HPDE6-E6E7 (cell line): ENCODE data around the gene CNR2.
"Not testable (repeated sequence)": the region's sequence is repeated elsewhere in the genome, so short reads cannot be mapped to it uniquely, and the experiment has no call there.

Experiments
- DNase-seq: peaks from one replicate; pipeline ENCODE4 v3.0.0; 2011; ENCODE audit warnings: missing footprints; ENCODE audit errors: extremely low spot score

The CNR2 gene

DNA sequence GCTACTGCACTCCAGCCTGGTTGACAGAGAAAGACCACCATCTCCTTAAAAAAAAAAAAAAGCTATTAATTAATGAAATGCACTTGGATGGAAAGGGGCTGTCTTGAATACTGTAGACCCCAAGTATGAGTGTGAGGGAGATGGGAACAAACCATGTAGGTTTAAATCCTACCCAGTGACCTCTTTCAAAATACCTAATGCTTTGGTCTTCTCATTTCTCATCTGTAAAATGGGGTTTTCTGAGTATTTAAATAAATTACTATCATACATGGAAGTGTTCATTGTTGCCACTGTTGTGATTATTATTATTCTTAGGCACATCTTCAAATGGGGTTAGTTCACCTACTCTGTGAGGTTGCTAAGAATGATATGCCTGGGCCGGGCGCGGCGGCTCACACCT, 27.9 kb downstream of the CNR2 start:
- no peak for DNase-seq

DNA sequence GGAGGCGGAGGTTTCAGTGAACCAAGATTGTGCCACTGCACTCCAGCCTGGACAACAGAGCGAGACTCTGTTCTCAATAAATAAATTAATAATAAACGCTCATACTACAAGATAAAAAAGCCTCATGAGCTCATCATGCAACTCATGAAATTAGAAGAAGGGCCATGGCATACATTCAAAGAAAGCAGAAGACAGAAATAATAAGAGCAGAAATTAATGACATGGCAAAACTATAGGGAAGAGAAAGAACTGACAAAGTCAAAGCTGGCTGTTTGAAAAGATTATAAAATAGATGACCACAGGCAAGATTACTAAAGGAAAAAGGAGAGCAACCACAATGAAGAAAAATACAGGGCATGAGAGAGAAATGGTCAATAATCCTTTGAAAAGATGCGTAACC, 30.4 kb downstream of the CNR2 start:
- DNase-seq, result no peak

DNA sequence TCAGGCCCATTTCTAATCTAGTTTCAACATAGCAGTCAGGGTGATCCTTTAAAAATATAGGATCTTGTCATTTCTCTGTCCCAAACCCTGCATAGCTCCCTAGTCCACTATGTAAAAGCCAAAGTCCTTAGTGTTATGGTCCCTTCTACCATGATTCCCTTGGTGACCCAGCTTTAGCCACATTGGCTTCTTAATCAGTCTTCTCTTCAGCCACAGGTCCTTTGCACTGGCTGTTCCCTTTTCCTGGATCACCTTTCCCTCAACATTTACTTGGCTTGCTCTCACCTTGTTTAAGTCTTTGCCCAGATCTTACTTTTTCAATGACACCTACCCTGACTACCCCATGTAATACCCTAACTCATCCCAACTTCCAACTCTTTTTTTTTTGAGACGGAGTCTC, 33.4 kb downstream of the CNR2 start:
- DNase-seq, result no peak

DNA sequence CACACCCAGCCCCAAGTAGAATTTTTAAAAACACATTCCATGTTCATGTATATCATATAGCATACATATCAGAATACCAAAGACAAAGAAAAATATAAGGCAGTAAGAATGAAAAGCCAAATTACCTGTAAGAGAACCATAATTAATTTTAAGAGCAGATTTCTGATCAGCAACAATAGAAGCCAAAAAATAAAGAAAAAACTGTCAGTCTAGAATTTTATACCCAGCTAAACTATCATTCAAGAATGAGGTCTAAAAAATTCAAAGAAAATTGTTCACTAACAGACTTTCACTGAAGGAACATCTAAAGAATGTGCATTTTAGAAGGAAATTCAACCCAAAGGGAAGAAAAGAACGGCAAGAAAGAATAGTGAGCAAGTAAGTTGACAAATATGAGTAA, 34.5 kb downstream of the CNR2 start:
- DNase-seq, result no peak

DNA sequence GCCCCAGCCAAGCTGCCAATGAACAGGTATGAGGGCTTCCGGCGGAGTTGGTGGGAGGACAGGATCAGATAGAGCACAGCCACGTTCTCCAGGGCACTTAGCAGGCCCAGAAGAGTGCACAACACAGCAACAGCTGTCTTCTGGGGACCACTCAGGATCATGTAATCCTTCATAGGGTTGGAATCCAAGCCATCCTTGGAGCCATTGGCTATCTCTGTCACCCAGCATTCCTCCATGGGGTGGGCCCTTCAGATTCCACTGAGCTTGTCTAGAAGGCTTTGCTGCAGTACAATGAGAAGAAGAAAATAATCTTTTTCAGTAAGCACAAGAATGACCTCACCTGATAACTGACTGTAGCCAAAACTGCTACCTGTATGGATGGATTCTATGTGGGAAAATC, 37.8 kb downstream of the CNR2 start:
- no peak for DNase-seq

DNA sequence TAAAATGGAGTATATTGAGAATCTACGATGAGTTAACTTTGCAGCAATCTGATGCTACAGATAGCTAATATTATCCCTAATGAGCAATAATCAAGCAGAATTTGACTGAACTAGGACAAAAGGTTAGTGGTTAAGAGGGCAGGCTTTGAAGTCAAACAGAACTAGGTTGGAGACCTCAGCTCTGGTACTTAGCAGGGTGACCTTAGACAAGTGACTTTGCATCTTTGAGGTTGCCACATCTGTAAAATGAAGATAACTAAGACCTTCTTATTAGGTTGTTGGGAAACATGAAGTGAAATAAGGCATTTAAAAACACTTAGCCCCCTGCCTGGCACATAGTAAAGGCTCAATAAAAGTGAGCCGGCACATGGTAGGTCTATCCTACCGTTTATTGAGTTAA, 40.7 kb downstream of the CNR2 start:
- no peak for DNase-seq

DNA sequence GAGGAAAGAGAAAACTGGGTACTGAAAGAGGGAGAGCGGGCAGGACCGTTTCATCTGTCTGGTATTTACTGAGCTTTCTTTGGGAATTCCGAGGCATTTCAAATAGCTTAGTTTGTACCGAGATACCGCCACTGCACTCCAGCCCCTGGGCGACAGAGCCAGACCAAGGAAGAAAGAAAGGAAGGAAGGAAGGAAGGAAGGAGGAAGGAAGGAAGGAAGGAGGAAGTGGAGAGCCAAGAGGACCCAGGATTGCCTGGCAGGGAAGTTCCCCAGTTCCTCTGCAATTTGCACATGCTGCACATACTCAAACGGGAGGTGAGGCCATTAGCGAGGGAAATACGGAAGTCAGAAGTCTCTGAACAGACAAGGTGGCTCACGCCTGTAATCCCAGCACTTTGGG, 44.1 kb downstream of the CNR2 start:
- no peak for DNase-seq

DNA sequence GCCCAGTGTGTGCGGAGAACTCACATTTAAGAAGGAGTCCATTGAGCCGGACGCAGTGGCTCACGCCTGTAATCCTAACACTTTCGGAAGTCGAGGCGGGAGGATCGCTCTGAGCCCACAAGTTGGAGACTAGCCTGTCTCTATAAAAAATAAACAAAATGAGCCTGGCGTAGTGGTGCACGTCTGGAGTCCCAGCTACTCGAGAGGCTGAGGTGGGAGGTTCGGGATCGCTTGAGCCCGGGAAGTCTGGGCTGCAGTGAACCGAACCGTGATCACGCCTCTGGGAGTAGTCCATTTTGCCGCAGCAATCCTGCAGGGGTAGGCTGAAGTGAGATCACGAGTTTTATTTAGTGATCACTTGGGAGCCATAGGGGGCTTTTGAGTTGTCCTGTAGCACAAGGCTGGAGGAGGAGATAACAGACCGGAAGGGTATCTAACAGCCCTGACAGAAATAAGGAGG, 44.6 kb downstream of the CNR2 start:
- DNase-seq, result no peak

DNA sequence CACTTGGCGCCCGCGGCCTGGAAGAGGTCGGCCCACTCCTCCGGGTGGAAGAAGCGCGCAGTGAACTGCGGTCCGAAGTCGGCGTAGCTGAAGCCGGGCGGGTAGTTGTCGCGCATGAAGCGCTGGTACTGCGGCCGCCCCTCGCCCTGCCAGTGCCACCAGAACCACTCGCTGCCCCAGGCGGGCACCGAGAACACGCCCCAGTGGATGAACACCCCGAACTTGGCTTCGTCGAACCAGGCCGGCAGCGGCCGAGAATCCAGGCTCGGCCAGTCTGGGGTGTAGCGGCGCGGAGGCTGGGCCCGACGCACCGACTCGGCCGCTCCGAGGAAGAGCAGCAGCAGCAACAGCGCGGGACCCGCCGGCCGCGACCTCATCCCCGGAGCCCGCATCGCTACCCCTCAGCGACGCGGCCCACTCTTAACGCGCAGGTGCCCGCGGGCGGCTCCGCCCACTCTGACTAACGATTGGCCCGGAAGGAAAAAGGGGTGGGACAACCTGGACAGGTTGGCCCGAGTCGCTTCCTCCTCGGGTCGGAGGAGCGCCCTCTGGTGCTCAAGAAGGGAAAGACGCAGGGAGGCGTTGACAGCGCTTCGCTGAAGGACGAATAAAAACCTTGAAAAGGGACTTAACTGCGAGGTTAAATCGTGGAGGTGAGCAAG, 45.1 kb downstream of the CNR2 start, which contains the start of gene FUCA1:
FUCA1 (minus strand) TSS at position 396 of the 662 bp plus-strand sequence; CDS start at position 392, 4 bp downstream.
- peak; percentile 85 for DNase-seq

DNA sequence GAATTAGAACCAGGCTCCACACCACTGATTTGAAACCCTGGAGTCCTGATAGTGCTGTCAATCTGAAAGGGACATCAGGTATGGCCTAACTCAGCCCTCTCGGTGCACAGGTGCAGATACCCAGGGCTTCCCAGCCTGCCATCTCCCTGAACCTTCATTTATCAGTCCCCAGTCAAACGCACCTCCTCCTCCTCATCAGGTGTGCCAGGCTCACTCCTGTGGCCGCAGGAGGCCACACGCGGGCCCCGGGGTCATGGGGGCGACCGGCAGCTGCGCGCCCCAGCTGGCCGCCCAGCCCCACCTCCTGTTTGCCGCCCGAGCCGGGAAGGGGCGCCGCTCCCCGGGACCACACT, 45.6 kb downstream of the CNR2 start:
- peak; percentile 14 for DNase-seq

DNA sequence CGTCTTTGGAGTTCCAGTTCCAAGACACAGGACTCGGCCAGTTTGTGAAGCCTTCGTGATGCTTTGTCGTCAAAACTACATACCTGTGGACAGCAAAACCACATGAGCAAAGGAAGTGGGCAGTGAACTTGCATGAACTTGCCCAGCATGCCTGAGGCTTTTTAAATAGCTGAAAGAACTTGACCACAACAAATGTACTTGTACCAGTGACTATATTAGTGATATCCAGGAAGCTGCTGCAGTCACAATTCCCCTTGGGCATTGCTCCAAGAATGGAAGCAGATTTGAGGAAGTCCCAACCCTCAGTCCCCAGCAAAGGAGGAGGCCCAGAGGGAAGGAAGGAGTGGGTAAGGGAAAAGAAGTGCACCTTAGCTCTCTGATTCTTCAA, 47.6 kb downstream of the CNR2 start:
- peak; percentile 82 for DNase-seq

DNA sequence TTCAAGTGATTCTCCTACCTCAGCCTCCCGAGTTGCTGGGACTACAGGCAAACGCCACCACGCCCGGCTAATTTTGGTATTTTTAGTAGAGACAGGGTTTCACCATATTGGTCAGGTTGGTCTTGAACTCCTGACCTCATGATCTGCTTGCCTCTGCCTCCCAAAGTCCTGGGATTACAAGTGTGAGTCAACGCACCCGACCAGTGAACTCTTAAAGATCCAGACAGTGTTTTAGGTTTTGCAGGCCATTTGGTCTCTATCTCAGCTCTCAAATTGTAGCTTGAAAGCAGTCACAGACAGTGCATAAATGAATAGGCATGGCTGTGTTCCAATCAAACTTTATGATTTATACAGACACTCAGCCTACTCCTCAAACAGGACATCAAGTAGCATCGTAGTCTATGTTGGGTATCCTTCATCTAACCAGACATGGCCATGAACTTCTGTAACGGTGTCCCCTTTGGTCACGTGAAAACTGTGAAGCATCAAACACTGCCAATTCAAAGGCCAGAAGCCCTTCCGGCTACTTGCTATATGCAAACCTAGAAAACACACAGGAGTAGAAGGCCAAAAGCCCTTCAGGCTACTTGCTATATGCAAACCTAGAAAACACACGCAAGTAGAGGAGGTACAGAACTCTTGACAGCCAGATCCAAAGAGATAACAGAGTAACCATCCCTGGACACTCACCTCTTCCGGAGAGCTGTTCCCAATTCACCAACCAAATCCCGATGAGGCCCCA, 48.2 kb downstream of the CNR2 start:
- DNase-seq, result no peak

DNA sequence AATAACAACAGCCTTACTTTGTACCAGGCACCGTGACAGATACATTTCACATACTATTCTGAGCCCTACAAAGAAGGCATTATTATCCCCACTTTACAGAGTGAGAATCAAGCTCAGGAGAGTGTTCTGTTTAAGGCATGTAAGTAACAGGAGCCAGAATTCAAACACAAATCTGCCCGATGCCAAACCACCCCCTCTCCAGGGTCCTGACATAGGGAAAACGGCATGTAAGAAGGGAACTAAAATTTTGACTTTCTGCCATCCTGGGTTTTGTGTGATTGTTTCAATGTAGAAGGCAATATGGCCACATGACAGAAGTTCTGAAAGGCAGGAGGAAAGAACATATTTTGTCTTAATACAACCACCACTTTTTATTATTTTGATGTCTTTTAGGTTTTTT, 50.5 kb downstream of the CNR2 start:
- no peak for DNase-seq

DNA sequence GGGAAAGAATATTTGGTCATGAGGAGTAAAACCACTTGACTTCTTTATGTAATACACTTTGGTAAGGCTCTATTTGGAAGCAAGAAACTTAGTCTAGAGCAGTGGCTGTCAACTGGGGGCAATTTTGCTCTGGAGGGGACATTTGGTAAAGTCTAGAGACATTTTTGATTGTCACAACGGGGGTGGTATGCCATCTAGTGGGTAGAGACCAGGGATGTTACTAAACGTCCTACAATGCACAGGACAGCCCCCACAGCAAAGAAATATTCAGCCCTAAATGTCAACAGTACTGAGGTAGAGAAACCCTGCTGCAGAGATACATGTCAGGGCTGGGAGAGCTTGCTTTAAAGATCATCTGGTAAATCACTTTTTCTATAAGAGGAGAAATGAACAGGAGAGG, 58.6 kb downstream of the CNR2 start:
- no peak for DNase-seq

DNA sequence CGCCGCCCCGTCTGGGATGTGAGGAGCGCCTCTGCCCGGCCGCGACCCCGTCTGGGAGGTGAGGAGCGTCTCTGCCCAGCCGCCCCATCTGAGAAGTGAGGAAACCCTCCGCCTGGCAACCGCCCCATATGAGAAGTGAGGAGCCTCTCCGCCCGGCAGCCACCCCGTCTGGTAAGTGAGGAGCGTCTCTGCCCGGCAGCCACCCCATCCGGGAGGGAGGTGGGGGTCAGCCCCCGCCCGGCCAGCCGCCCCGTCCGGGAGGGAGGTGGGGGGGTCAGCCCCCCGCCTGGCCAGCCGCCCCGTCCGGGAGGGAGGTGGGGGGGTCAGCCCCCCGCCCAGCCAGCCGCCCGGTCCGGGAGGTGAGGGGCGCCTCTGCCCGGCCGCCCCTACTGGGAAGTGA, 60.0 kb downstream of the CNR2 start:
- not testable (repeated sequence) for DNase-seq

DNA sequence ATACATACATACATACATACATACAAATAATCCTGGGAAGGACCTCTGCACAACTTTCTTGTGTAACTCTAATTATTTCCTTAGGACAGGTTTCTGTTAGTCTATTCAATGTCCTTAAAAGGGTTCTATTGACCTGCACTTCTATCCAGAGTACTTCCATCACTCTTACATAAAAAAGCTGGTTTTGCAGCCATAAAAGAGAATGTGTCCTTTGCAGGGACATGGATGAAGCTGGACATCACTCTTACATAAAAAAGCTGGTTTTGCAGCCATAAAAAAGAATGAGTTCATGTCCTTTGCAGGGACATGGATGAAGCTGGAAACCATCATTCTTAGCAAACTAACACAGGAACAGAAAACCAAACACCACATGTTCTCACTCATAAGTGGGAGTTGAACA, 61.8 kb downstream of the CNR2 start:
- not testable (repeated sequence) for DNase-seq

DNA sequence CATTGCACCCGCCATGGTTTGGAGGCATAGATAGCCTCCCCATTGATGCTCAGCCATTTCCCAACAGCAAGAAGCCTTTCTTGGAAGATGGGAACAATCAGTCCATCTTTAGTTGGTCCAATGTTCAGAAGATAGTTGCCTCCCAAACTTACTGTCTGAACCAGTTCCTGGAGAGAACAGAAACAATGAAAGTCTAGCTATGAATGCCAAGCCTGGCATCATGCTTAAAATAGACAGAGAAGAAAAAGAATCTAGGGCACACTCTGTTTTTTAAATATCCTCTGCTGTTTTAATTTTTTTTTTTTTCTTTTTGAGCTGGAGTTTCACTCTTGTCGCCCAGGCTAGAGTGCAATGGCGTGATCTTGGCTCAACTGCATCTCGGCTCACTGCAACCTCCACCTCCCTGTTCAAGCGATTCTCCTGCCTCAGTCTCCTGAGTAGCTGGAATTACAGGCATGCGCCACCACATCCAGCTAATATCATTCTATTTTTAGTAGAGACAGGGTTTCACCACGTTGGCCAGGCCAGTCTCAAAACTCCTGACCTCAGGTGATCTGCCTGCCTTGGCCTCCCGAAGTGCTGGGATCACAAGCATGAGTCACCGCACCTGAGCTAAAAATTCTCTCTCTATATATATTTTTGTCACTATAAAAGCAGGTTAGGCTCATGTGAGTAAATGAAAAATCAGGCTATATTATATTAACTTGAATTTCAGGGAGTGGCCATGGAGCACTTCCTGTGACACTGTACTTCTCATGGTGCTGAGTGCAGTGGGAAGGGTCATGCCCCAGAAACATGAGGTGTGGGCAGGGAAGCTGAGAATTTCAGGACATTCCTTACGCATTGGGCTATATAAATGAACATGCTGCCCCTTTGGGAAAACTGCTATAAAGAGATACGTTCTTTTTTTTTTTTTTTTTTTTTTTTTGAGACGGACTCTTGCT, 64.2 kb downstream of the CNR2 start:
- DNase-seq, result no peak

DNA sequence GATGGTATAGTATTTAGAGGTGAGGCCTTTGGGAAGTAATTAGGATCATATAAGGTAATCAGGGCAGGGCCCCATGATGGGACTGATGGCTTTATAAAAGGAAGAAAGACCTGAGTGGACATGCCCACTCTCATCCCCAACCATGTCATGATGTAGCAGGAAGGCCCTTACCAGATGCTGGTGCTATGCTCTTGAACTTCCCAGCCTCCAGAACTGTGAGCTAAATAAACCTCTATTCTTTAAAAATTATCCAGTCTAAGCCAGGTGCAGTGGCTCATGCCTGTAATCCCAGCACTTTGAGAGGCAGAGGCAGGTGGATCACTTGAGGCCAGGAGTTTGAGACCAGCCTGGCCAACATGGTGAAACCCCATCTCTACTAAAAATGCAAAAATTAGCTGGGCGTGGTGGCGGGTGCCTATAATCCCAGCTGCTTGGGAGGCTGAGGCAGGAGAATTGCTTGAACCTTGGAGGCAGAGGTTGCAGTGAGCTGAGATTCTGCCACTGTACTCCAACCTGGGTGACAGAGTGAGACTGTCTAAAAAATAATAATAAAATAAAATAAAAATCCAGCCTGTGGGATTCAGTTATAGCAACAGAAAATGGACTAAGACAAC, 65.6 kb downstream of the CNR2 start:
- not testable (repeated sequence) for DNase-seq

DNA sequence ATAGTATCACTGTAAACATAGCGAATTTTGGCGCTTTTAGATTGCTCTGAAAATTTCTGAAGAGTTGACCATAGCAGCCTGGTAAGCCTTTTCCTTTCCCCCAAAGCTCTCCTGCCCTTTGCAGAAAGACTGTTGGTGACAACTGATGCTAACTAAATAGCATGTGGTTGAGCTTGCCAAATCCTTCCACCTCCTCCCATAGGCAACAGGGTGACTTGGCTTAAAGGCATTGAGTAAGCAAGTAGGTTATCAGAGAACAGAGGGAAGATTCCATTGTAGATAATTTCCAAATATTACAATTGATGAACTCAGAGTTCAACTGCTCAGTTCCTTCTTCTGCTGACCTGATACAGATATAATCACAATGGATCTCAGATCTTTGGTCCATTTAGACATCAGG, 68.0 kb downstream of the CNR2 start:
- no peak for DNase-seq

DNA sequence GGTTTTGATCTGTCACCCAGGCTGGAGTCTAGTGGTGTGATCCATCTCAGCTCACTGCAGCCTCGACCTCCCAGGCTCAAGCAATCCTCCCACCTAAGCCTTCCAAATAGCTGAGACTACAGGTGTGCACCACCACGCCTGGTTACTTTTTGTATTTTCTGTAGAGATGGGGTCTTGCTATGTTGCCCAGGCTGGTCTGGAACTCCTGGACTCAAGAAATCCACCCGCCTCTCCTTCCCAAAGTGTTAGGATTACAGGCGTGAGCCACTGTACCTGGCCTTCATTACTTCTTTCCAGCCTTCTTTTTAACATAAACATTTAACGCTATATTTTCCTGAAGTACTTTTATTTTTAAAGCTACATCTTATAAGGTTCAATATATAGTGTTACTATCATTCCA, 69.5 kb downstream of the CNR2 start:
- DNase-seq, result no peak

DNA sequence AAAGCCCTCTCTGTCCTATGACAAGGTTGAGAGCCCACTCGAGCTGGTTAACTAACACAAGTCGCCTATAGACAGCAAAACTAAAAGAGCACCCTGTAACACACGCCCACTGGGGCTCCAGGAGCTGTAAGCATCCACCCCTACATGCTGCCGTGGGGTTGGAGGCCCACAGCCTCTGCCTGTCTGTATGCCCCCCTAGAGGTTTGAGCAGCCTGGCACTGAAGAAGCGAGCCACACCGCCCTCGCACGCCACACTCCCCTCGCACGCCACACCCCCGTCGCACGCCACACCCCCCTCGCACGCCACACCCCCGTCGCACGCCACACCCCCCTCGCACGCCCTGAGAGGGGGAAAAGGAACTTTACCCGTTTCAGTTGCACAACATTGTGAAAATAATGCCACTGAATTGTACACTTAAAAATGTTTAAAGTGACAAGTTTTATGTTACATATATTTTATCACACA, 74.7 kb downstream of the CNR2 start:
- peak; percentile 22 for DNase-seq

DNA sequence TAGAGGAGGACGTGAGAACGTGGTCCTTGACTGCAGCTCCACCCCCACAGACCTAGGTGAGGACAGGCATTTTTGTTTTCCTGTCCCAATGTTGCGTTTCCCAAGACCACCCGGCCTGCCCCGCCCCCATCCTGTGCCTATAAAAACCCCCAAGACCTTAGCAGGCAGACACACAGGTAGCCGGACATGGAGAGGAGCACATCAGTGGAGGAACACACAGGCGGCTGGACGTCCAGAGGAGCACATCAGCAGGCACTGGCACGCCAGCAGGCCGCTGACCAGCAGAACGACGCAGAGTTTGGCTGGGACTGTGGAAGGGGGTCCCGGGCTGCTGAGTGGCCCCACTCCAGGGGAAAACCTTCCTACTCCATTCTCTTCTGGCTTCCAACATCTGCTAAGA, 75.3 kb downstream of the CNR2 start:
- no peak for DNase-seq
